Measurements from ENCODE around the gene RABGGTA.

Gene RABGGTA

DNA sequence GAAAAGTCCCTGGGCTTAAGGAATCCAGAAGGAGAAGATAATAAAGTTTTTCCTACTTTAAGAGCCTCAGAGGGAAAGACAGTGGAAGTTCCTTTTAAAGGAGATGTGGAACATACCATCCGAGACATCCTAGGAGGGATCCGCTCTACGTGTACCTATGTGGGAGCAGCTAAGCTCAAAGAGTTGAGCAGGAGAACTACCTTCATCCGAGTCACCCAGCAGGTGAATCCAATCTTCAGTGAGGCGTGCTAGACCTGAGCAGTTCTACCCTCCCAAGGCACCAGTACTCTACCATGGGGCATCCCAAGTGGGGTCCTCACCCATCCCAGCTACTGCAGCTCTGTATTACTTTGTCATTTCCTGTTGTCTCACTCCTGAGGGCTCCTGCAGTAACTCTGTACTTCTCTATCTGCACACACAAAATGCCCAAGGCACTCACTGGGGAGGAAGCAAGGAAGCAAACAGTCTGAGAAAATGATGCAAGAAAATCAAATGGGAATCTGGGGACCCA is 32.8 kb downstream of the RABGGTA start:
- peaks cover 43% of the 10 kb centered on the region for H3K4me1 Mint-ChIP-seq
- H3K27ac Mint-ChIP-seq: no peak overlapping the region
- TF ChIP-seq, protein P1, sequence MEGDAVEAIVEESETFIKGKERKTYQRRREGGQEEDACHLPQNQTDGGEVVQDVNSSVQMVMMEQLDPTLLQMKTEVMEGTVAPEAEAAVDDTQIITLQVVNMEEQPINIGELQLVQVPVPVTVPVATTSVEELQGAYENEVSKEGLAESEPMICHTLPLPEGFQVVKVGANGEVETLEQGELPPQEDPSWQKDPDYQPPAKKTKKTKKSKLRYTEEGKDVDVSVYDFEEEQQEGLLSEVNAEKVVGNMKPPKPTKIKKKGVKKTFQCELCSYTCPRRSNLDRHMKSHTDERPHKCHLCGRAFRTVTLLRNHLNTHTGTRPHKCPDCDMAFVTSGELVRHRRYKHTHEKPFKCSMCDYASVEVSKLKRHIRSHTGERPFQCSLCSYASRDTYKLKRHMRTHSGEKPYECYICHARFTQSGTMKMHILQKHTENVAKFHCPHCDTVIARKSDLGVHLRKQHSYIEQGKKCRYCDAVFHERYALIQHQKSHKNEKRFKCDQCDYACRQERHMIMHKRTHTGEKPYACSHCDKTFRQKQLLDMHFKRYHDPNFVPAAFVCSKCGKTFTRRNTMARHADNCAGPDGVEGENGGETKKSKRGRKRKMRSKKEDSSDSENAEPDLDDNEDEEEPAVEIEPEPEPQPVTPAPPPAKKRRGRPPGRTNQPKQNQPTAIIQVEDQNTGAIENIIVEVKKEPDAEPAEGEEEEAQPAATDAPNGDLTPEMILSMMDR (IDR thresholded peaks at IDR 0.05; ENCODE audit: unreplicated experiment in 3 of 3): no peak
- H3K36me3 Mint-ChIP-seq (ENCODE audit: low read depth): peaks cover 59% of the 10 kb centered on the region
- H3K9me3 Mint-ChIP-seq: no peaks in the 10 kb centered on the region
- no peaks in the 10 kb centered on the region for H3K27me3 Mint-ChIP-seq (ENCODE audit: low read depth)
- H3K4me3 Mint-ChIP-seq: peak overlapping the region; percentile 20 to 99 (median 55)

DNA sequence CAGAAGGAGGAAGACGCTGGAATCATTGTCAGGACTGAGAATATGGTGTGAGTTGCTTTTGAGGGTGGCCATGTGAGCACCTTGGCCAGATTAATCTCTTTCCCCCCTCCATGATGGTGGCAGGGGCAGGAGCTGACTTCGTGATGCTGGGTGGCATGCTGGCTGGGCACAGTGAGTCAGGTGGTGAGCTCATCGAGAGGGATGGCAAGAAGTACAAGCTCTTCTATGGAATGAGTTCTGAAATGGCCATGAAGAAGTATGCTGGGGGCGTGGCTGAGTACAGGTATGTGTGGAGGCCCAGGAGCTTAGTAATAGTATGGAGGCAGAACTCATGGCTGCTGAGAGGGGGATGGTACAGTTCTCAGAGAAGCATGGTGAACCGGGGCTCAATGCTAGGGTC is 33.3 kb downstream of the RABGGTA start:
- Mint-ChIP-seq H3K4me1 (peaks cover 44% of the 10 kb centered on the region), H3K27me3 (ENCODE audit: low read depth) (no peaks in the 10 kb centered on the region), H3K4me3 (peak overlapping the region; percentile 15 to 99 (median 55)), H3K27ac (no peak overlapping the region), H3K9me3 (no peaks in the 10 kb centered on the region), H3K36me3 (ENCODE audit: low read depth) (peaks cover 59% of the 10 kb centered on the region)
- TF ChIP-seq, protein P1 (IDR thresholded peaks at IDR 0.05; ENCODE audit: unreplicated experiment in 3 of 3): no peak

DNA sequence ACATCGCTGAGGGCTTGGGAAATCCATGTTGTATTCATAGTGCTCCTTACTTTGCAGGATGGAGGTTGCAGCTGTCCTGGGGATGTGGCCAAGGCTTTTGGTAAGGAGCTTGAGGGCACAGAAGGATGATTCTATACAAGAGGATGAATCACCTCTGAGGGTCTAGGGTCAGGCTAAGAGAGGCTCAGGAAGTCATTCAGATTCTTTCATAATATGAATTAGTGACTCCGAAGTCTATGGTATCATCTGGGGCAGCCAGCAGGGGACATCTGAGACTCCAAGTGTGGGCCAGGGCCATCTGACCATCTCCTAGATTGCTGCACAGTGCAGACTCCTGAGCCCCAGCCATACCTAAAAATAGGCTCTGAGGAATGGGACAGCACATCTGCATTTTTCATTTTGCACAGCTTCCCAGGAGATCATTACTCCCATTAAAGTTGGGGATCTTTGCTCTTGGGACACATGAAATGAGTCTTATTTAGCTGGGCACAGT is 33.9 kb downstream of the RABGGTA start:
- Mint-ChIP-seq H3K27me3 (ENCODE audit: low read depth) (no peaks in the 10 kb centered on the region), H3K4me3 (peak overlapping the region in 2 of 3 experiments; percentile 15 to 99), H3K9me3 (no peaks in the 10 kb centered on the region), H3K27ac (no peak overlapping the region), H3K4me1 (peaks cover 44% of the 10 kb centered on the region), H3K36me3 (ENCODE audit: low read depth) (peaks cover 59% of the 10 kb centered on the region)
- TF ChIP-seq, protein P1 (IDR thresholded peaks at IDR 0.05; ENCODE audit: unreplicated experiment in 3 of 3): no peak

DNA sequence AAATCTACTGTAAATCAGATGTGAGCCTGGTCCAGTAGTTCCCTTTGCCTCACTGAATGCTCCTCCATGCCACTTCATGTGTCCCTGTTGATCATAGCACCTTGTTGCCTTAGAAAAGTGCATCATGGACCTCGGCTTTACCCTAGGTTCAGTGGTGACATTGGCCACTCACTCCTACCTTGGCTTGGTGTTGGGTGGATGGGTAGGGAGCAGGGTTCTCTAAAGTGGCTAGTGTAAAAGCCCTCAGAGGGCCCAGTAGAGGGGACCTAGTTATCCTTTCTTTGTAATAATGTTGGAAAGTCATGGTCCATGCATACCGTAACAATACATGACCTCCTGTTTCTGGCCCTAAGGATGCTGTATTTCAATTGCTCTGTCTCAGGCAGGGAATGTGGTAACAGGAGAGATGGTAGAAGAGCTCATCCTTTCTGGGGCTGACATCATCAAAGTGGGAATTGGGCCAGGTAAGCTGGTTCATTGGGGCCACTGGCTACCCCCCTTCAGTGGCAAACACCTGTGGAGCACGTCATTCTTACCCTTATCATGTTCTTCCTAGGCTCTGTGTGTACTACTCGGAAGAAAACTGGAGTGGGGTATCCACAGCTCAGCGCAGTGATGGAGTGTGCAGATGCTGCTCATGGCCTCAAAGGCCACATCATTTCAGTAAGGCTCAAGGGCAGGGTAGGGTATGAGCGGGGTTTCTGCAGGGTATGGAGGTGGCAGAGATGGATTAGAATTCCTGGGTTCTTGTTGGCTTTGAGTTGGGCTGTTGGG is 34.5 kb downstream of the RABGGTA start:
- Mint-ChIP-seq H3K36me3 (ENCODE audit: low read depth) (peaks cover 59% of the 10 kb centered on the region), H3K27ac (no peak overlapping the region), H3K9me3 (no peaks in the 10 kb centered on the region), H3K4me1 (peaks cover 42% of the 10 kb centered on the region), H3K27me3 (ENCODE audit: low read depth) (no peaks in the 10 kb centered on the region), H3K4me3 (peak overlapping the region in 1 of 3 experiments; percentile 94)
- TF ChIP-seq, protein P1 (IDR thresholded peaks at IDR 0.05; ENCODE audit: unreplicated experiment in 3 of 3): no peak

DNA sequence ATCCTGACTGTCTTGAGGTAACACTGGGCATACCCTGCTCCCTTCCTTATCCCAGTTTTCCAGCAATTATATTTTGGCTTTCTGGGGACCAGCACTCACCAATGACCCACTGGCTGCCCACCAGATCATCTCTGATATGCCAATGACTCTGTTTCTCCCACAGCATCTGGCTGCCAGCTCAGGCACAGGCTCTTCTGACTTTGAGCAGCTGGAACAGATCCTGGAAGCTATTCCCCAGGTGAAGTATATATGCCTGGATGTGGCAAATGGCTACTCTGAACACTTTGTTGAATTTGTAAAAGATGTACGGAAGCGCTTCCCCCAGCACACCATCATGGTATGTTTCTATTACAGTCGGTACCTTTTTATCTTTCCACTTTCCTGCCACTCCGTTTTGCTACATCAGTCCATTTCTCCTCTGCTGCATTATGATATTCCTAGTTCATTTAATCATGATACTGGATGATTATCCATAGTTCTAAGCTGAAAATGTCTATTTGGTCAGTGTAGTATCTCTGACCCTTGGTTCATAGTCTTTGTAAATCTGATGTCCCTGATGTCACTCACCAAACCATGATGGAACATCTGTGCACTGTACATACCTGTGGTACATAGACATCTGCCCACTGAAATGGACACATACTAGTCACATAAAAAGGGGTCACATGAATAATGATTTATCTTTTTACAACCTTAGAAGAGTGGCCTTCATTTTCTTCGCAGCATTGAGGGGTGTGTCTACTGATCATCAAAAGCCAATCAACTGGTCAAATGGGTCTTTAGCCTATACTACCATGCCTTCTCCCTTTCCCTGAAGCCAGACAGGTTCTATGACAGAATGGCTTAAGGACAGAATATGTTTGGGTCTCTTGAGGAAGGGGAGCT is 35.4 kb downstream of the RABGGTA start:
- H3K27me3 Mint-ChIP-seq (ENCODE audit: low read depth): no peaks in the 10 kb centered on the region
- H3K27ac Mint-ChIP-seq: peak overlapping the region in 1 of 3 experiments; percentile 15
- TF ChIP-seq, protein P1 (IDR thresholded peaks at IDR 0.05; ENCODE audit: unreplicated experiment in 3 of 3): no peak
- peaks cover 46% of the 10 kb centered on the region for H3K4me1 Mint-ChIP-seq
- peak overlapping the region; percentile 10 to 94 (median 16) for H3K4me3 Mint-ChIP-seq
- no peaks in the 10 kb centered on the region for H3K9me3 Mint-ChIP-seq
- peaks cover 59% of the 10 kb centered on the region for H3K36me3 Mint-ChIP-seq (ENCODE audit: low read depth)

All from nephron (organoid).